Neural progenitor cell (in vitro differentiated cells): ENCODE measurements around the gene CEP131. TPM values are rescaled to one million over a fixed set of nuclear protein-coding genes. Genes with fewer than 3 reads are reported as not detected.
A peak's percentile ranks its signal among the peaks of the same experiment; 100 is the strongest.

ENCODE experiments used
- DNase-seq: peaks from one replicate; pipeline ENCODE4 v3.0.0-alpha.2; 2016; ENCODE audit warnings: low spot score
- H2AFZ ChIP-seq: fragments of 200-600 bp; sonication (generic); replicated peaks from 2 replicates; pipeline ENCODE4 v1.6.1; 2016; ENCODE audit warnings: antibody characterized with exemption
- H3F3A ChIP-seq: fragments of 200-600 bp; sonication (generic); 2 replicates; pipeline ENCODE4 v1.6.1; 2016; ENCODE audit warnings: antibody characterized with exemption, low read depth
- H3K27ac ChIP-seq: fragments of 200-600 bp; sonication (generic); 2 replicates; pipeline ENCODE4 v1.5.1; 2016; ENCODE audit warnings: mild to moderate bottlenecking
- H3K27me3 ChIP-seq: fragments of 200-600 bp; sonication (generic); 2 replicates; pipeline ENCODE4 v1.6.1; 2016; ENCODE audit warnings: mild to moderate bottlenecking, moderate library complexity
- H3K36me3 ChIP-seq: fragments of 200-600 bp; sonication (generic); 2 replicates; pipeline ENCODE4 v1.5.1; 2016
- H3K4me1 ChIP-seq: fragments of 200-600 bp; sonication (generic); 2 replicates; pipeline ENCODE4 v1.6.1; 2016; ENCODE audit warnings: mixed run types
- H3K4me2 ChIP-seq: fragments of 200-600 bp; sonication (generic); 2 replicates; pipeline ENCODE4 v1.6.1; 2016
- H3K4me3 ChIP-seq: fragments of 200-600 bp; sonication (generic); 2 replicates; pipeline ENCODE4 v1.5.1; 2016
- H3K79me2 ChIP-seq: fragments of 200-600 bp; sonication (generic); 2 replicates; pipeline ENCODE4 v1.6.1; 2016; ENCODE audit warnings: low read depth
- H3K9ac ChIP-seq: fragments of 200-600 bp; sonication (generic); 2 replicates; pipeline ENCODE4 v1.6.1; 2016
- H3K9me3 ChIP-seq: fragments of 200-600 bp; sonication (generic); 2 replicates; pipeline ENCODE4 v1.5.1; 2016; ENCODE audit warnings: low read depth
- H4K20me1 ChIP-seq: fragments of 200-600 bp; sonication (generic); 2 replicates; pipeline ENCODE4 v1.6.1; 2016; ENCODE audit warnings: low read depth
- H3K27ac Mint-ChIP-seq: 3 replicates; pipeline ENCODE4 v1.8.0; 2021; ENCODE audit warnings: mixed read lengths
- H3K27me3 Mint-ChIP-seq: 2 replicates; pipeline ENCODE4 v1.8.0; 2022; ENCODE audit warnings: low read depth, mild to moderate bottlenecking, inconsistent platforms, moderate library complexity, mixed read lengths; ENCODE audit not compliant: insufficient read depth
- H3K36me3 Mint-ChIP-seq: 3 replicates; pipeline ENCODE4 v1.8.0; 2021; ENCODE audit warnings: mixed read lengths
- H3K4me1 Mint-ChIP-seq: 3 replicates; pipeline ENCODE4 v1.8.0; 2021; ENCODE audit warnings: mixed read lengths
- H3K4me3 Mint-ChIP-seq: 3 replicates; pipeline ENCODE4 v1.8.0; 2021; ENCODE audit warnings: mild to moderate bottlenecking, moderate library complexity, mixed read lengths
- H3K9me3 Mint-ChIP-seq: 3 replicates; pipeline ENCODE4 v1.8.0; 2020; ENCODE audit warnings: mixed read lengths
- CTCF ChIP-seq: fragments of 200-600 bp; sonication (generic); IDR thresholded peaks from 2 replicates; pipeline ENCODE4 v1.5.1; 2017; ENCODE audit warnings: antibody characterized with exemption, mild to moderate bottlenecking
- EZH2 ChIP-seq: fragments of 200-600 bp; sonication (generic); IDR thresholded peaks from 2 replicates; pipeline ENCODE4 v1.6.1; 2017; ENCODE audit warnings: antibody characterized with exemption, mild to moderate bottlenecking, moderate library complexity
- EZH2phosphoT487 ChIP-seq: fragments of 200-600 bp; sonication (generic); IDR thresholded peaks from 2 replicates; pipeline ENCODE4 v1.6.1; 2017; ENCODE audit warnings: antibody characterized with exemption
- total RNA-seq: library from RNA; depleted of rRNA; stranded (reverse); fragments of >200 nt; gene quantifications from 2 replicates; pipeline ENCODE4 v1.2.3, GENCODE V29; 2015; ENCODE audit warnings: low replicate concordance

Gene CEP131
- total RNA-seq, 1 donor from 2014 or later = 7.7 TPM

DNA sequence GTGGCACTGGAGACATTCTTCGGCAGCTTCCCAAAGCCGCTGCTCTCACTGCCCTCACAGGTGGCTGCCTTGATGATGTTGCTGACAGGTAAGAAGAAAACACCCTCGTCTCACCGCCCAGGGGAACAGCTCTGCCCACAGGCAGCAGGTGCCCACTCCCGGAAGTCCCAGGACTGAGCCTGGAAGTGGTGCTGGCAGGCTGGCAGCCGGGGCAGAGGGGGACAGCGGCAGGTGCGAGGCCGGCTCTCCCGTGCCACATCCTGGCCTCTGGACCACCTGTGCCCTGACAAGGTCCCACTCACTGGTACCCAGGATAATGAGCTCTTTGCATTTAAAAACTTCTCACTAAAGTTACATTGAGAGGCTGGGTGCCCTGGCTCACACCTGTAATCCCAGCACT is 20.4 kb downstream of the CEP131 start:
- no peak overlapping the region for H3K4me2 ChIP-seq
- TF ChIP-seq EZH2phosphoT487 = no peak
- no peak for TF ChIP-seq EZH2
- TF ChIP-seq CTCF = no peak
- no peaks in the 10 kb centered on the region for H3K9me3 ChIP-seq
- H3K27me3 Mint-ChIP-seq = no peaks in the 10 kb centered on the region
- H3K9me3 Mint-ChIP-seq = no peaks in the 10 kb centered on the region
- H3K79me2 ChIP-seq = no peaks in the 10 kb centered on the region
- H3K9ac ChIP-seq = no peak overlapping the region
- no peak overlapping the region for H3K4me3 ChIP-seq
- no peak for DNase-seq
- H2AFZ ChIP-seq = no peak overlapping the region
- H3K36me3 ChIP-seq = no peaks in the 10 kb centered on the region
- no peak overlapping the region for H3K4me3 Mint-ChIP-seq
- peaks cover 7% of the 10 kb centered on the region for H3K36me3 Mint-ChIP-seq
- H3K27me3 ChIP-seq = no peaks in the 10 kb centered on the region
- H4K20me1 ChIP-seq = no peaks in the 10 kb centered on the region
- H3K4me1 ChIP-seq = no peaks in the 10 kb centered on the region
- H3F3A ChIP-seq = no peaks in the 10 kb centered on the region
- peaks cover 2% of the 10 kb centered on the region for H3K4me1 Mint-ChIP-seq
- no peak overlapping the region for H3K27ac Mint-ChIP-seq
- no peak overlapping the region for H3K27ac ChIP-seq

GRCh38 chr17:81200695-81201580 is 21.8 kb downstream of the CEP131 start:
- Histone ChIP-seq H3K9me3 (no peaks in the 10 kb centered on the region), H3K79me2 (no peaks in the 10 kb centered on the region), H3K27ac (no peak overlapping the region), H3K9ac (no peak overlapping the region), H3K27me3 (no peaks in the 10 kb centered on the region), H3F3A (no peaks in the 10 kb centered on the region), H4K20me1 (no peaks in the 10 kb centered on the region), H3K4me3 (no peak overlapping the region), H3K4me1 (no peaks in the 10 kb centered on the region), H3K36me3 (no peaks in the 10 kb centered on the region), H3K4me2 (no peak overlapping the region), H2AFZ (no peak overlapping the region)
- peak; percentile 62 for DNase-seq
- no peaks in the 10 kb centered on the region for H3K9me3 Mint-ChIP-seq
- peaks cover 7% of the 10 kb centered on the region for H3K36me3 Mint-ChIP-seq
- peaks cover 2% of the 10 kb centered on the region for H3K4me1 Mint-ChIP-seq
- H3K27me3 Mint-ChIP-seq = no peaks in the 10 kb centered on the region
- TF ChIP-seq EZH2 (no peak), CTCF (peak; percentile 51)
- no peak overlapping the region for H3K4me3 Mint-ChIP-seq
- no peak overlapping the region for H3K27ac Mint-ChIP-seq

GRCh38 chr17:81200201-81200600 is 22.6 kb downstream of the CEP131 start:
- Mint-ChIP-seq H3K9me3 (no peaks in the 10 kb centered on the region), H3K4me3 (no peak overlapping the region), H3K4me1 (peaks cover 2% of the 10 kb centered on the region), H3K27me3 (no peaks in the 10 kb centered on the region), H3K27ac (no peak overlapping the region), H3K36me3 (peaks cover 7% of the 10 kb centered on the region)
- no peaks in the 10 kb centered on the region for H3K9me3 ChIP-seq
- no peak overlapping the region for H3K27ac ChIP-seq
- TF ChIP-seq CTCF (no peak), EZH2 (no peak), EZH2phosphoT487 (no peak)
- no peak for DNase-seq
- no peak overlapping the region for H3K9ac ChIP-seq
- H3K36me3 ChIP-seq = no peaks in the 10 kb centered on the region
- H3K27me3 ChIP-seq = no peaks in the 10 kb centered on the region
- no peaks in the 10 kb centered on the region for H3F3A ChIP-seq
- H3K4me1 ChIP-seq = no peaks in the 10 kb centered on the region
- H4K20me1 ChIP-seq = no peaks in the 10 kb centered on the region
- H2AFZ ChIP-seq = no peak overlapping the region
- H3K79me2 ChIP-seq = no peaks in the 10 kb centered on the region
- no peak overlapping the region for H3K4me2 ChIP-seq
- no peak overlapping the region for H3K4me3 ChIP-seq
